ENCODE measurements around the gene CROCC2.

The CROCC2 gene

DNA sequence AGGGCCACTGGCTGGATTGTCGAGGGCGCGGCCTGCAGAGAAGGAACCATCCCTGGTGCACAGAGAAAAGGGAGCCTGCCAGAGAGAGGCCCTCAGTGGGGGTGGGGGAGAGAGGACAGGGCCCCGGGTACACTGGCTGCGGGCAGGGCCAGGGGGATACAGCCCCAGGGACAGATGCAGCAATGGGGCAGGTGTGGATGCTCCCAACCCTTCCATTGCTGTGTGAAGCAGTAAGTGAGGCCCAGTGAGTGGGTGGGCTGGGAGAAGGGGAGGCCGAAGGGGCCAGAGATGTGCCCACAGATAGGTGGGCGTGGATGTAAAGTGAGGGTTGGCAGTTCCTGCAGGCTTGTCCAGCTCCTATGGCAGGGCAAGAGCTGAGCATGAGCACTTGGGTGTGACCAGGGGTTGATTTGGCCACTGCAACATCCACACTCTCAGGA lies 30.1 kb upstream of the CROCC2 start:
- DNase-seq, result no peak

DNA sequence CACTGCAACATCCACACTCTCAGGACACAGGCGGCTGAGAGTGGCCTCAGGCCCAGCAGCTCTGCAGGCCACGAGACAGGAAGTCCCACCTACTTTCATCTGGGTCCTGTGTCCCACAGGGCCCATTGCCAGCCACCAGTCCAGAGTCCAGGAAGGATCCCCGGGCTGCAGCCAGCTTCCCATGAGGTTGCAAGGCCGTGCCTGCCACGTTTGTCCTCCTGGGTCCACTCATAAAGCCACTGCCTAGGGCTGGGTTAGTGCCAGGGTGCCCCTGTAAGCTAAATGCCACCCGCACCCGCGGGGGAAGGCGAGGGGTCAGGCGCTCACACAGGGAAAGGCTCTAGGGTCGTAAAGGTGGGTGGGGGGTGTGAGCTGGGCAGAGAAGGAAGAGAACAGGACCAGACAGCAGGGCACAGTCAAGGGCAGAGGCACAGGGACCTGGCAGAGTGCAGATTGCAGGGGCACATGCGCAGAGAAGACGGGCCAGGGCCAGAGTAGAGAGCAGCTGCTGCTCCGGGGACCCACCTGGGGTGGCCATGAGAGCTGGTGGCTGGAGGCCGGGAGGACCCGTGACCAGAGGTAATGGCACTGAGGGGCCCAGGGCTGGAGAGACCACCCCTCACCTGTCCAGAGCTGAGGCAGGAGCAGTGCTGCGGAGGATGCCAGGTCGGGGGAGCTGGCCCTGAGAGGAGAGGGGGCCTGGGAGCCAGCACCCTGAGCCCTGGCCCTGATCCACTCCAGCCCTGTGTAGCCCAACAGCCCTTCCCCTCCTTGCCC lies 29.5 kb upstream of the CROCC2 start:
- no peak for DNase-seq

DNA sequence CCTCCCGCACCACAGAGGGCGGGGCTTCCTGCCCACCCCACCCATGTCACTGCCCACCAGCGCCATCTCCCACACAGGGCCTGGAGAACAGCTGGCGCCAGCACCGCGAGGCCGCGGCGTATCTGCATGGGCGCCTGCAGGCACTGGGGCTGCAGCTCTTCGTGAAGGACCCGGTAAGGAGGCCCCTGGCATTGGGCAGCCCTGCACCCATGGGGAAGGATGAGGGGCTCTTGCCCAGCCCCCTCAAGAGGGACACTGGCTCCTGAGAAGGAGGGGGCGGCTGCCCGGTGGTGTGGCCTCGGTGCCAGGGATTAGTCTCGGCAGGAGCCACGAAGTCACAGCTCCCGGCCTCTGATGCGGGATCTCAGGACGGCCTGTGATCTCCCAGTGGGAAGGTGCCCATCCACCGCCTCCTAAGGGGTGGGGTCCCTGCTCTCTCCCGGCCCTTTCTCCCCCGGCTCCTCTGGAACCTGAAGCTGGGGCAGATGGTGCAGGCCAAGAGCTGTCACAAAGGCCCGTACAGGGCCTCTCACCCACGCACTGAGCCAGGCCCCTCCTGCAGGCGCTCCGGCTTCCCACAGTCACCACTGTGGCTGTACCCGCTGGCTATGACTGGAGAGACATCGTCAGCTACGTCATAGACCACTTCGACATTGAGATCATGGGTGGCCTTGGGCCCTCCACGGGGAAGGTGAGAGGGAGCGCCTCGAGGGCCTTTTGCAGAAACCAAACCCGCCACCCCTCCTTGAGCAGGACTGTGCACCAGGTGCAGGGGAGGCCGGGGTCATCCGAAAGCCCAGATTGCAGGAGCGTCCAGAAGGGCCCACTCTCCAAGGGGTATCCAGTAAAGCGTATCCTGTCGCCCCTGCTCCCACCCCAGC lies 28.4 kb upstream of the CROCC2 start:
- no peak for DNase-seq

DNA sequence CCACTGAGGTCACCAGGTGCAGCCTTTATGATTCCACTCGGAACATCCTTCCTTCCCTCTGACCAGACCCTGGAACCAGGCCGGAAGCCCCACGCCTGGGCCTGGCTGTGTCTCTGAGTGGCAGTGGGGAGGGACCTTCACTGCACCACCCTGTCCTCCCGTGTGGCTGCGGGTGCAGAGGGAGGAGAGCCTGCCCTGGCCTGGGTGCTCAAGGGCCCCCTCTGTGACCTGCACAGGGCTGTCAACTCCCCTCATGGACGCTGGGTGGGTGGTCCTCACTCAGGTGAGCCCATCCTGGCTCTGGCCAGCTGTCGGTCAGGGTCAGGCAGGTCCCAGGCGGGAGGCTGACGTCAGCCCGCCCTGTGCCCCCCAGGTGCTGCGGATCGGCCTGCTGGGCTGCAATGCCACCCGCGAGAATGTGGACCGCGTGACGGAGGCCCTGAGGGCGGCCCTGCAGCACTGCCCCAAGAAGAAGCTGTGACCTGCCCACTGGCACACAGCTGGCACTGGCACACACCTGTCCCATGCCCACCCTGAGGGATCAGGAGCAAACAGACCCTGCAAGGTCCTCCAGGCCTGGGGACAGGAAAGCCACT lies 27.7 kb upstream of the CROCC2 start:
- DNase-seq, result no peak

DNA sequence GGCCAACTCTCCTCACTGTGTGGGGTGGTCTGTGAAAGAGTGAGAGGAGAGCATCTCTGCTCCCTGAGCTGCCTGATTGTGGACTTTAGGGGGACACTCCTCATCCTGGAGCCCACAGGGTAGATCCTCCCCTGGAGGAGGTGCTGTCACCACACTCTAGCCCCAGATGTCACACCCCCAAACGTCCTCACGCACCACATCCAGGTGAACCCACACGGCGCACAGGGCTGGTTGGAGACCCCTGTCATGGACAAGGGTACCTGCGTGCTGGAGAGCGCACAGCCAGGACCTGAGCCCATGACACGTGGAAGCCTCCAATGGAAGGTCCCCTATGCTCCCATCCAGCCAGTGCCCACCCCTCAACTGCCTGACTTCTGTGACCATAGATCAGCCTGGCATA lies 27.0 kb upstream of the CROCC2 start:
- no peak for DNase-seq

DNA sequence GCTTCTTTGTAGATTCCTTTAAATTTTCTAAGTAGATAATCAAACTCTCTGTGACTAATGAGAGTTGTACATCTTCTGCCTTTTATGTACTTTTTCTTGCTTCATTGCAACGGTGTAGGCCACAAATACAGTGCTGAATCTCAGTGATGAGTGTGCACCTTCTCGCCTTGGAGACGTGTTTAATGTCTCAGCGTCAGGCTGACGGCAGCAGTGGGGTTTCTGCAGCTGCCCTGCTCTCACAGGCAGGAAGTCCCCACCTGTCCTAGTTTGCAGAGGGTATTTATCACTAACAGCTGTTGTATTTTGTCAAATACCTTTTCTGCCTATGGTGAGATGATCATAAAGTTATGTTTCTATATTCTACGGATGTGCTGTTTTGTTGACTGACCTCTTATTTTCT lies 24.2 kb upstream of the CROCC2 start:
- DNase-seq, result no peak

DNA sequence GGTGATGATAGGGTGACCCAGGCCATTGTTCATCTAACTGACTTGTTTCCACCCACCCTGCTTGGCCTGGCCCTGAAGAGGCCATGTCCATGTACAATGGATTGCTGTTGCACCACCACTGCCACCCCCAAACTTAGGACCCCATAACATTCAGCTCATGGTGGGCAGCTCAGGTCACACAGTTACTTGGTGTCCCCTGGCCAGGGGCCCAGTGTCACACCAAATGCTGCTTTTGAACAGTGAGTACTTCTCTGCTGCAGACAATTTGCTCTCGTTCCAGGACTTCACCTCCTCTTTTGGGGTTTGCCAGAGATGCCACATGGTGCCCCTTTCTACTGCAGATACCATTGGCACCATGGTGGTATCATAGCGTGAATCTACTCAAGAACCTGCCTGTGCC lies 21.9 kb upstream of the CROCC2 start:
- no peak for DNase-seq

DNA sequence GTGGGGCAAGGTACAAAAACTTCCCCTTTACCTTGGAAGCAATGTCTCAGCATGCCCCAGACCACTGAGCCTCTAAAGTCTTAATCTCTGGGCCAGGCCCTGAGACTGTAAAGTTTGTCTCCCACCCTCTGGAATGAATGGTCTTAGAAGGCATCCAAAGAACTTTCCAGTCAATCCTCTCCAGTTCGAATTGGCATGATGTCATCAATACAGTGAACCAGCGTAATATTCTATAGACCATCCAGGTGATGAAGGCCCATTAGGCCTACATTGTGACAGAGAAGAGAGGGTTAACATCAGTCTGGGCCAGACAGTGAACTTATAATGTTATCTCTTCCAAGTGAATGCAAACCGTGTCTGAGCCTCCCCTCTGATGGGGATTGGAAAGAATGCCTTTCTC lies 21.4 kb upstream of the CROCC2 start:
- no peak for DNase-seq

DNA sequence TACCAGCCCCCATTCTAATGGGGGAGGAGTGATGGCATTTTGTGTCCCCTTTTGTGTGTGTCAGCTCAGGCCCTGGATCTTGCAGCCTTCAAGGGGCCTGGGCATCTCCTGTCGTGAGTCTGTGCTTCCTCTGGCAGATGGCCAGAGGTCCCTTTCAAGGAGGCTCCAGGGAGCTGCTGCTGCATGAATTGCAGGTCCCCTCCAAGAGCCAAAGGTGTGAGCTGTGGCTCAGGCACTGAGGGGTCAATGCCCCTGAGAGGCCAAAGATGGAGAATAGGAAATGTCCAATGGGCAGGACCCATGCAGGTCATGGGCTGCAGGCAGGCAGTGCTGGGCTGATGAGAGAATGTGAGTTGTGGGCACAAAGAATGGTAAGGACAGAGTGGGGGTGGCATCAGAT lies 20.6 kb upstream of the CROCC2 start:
- DNase-seq, result no peak

DNA sequence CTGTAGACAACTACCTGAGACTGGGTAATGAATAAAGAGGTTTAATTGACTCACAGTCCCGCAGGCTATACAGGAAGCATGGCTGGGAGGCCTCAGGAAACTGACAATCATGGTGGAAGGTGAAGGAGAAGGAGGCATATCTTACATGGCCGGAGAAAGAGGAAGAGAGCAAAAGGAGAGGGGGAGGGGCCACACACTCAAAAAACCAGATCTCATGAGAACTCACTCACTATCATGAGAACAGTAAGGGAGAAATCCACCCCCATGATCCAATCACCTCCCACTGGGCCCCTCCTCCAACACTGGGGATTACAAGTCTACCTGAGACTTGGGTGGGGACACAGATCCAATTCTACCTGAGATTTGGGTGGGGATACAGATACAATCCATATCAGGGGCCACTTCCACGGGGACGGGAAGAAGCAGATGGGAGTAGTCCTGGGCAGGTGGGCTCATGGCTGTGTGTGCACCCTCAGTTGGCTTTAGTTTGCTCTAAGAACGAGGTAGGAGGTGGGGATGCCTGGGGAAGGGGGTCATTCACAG lies 20.0 kb upstream of the CROCC2 start:
- DNase-seq, result no peak

DNA sequence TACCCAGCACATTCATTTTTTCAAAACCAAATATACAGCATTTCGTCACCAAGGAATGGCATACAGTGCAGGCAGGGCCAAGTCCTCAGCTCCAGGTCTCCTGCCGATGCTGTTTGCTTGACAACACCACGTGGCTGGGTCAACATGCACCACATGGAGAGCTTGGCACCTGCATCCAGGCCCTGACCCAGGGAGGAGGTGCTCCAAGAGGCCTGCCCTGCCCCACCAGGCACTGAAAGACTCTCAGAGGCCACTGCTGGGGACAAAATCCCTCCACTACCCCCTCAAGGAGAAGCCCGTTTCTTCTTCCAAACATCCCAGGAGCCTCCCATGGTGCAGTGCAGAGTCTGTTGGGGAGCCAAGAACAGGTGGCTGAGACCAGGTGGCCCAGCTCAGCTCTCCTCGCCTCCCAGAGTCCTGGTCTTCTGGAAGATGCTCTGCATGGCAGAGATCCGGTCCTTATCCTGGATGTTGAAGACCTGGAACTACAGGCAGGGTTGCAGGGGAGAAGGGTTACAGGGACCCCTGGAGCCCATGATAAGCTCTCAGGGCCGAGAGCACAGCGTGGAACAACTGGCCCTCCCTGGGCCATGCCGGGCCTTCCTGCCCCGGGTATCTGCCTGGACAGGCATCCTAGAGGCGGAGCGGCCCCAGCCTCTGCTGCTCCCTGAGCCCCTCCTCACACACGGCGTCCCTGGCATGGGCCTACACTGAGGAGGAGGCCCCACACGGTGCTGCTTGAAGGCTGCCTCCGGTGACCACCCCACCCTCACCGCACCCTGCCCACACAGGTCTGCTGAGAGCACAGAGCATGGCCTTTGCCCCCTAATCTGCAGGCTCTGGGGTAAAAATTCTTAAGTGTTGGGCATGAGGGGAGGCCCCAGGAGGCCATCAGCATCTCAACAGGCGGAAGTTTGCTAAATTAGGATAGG lies 19.2 kb upstream of the CROCC2 start:
- DNase-seq, result no peak

DNA sequence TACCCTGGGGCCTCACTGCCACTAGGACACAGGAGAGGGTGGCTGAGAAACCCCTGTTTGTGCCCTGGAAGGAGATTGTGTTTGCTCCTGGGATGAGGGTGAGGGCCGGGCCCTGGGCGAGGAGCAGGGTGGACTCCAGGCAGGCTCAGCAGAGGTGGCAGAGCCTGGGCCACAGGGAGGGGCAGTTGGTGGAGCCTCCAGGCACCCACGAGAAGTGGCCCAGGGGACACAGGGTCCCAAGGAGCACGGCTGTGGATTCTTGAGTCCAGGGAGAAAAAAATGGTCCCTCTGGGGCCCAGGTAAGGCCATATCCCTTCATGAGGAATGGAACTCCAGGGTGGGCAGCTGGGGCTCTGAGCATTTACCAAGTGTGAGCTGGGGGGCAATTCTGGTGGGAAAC lies 18.5 kb upstream of the CROCC2 start:
- DNase-seq, result no peak

DNA sequence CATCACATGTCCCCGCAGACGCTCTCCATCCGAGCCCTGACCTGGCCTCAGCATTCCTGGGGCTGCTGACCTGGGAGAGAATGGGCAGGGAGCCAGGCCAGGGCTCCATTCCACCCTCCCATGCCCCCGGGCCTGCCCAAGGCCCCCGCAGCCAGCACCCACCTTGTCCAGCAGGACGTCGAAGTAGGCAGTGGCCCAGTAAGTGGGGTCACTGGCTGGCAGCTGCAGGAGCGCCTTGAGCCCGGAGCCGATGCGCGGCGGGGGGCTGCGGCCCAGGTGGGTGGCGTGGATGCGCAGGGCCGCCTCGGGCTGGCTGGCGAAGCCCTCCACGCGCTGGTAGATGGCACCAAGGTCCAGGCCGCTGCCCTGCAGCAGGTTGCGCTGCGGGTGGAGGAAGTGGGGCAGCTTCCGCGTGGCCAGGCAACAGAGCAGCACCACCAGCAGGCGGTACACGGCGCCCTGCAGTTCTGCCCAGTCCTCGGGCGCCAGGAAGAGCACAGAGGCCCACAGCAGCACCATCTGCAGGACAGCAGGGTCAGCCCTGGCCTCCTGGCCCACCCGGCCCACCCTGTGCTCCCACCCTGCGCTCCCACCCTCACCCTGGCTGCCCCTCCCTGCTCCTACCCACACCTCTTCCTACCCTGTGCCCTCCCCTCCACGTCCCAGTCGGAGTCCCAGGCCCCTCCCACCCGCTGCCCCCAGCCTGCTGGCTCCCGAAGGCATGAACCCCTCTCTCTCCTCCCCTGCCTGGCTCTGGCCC lies 17.8 kb upstream of the CROCC2 start:
- no peak for DNase-seq

DNA sequence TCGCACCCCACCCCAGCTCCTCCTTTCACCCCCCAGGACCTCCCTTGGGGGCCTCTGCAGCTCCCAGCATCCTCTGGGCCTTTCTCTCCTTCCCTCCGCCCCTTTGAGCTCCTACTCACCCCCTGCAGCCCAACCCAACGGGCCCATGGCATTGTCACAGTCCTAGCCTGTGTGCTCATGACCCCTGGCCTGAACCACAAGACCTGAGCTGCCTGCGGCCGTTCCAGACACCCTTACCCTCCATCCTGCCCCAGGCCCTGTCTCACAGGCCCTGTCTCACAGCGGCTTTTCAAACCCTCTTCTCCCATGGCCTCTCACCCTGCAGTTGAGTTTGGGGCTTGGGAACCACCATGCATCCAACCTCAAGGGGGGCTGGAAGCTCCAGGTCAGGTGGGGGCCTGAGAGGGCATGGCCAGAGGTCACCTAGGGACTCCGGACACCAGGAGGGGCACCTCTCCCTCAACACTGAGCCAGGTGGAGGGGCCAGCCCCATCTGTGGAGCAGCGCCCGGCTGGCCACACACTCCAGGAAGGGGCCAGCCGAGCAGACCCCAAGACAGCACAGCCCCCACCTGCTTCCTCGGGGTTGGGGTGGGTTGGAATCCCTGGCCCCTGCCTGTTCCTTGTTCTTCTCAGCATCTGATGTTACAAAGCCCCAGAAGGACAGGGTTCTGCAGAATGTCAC lies 17.1 kb upstream of the CROCC2 start:
- no peak for DNase-seq

DNA sequence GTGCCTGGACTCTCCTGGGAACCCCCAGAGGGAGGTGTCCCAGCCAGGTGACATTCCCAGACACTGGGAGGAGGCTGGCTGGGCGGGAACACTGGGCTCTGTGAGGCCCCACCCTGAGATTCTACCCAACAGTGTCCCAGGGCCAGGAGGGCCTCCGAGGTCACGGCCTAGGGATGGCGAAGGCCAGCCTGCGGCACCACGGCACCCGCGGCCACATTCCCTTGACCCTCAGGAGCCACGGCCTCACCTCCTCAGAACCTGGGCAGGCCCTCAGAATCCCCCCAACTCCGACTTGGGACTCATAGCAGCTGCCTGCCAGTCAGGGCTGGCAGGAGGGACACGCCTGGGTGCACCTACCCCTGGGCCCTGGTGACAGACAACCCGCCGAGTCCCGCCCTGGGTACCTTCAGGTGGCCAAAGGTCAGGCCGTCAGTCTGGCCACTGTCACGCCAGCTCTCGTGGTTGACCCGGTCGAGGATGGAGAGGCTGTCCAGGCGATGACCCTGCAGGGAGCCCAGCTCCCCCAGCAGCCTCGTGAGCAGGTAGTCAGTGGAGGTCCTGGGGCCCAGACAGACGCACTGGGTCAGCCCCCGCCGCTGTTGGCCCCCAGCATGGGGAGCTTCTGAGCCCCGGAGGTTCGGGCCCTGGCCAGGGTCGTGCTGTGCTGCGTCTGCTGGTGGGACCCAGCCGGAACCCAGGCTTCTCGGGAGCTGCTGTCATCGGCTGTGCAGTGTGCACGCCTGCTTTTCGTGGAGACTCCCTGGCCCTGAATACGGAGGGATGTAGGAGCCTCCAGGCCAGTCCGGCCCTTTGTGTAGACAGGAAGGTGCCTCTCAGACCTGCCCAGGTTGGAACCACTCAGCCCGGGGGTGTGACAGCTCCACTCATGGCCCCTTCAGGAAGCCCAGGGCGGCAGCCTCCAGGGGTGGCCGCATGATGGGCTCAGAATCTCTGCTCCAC lies 16.3 kb upstream of the CROCC2 start:
- no peak for DNase-seq

DNA sequence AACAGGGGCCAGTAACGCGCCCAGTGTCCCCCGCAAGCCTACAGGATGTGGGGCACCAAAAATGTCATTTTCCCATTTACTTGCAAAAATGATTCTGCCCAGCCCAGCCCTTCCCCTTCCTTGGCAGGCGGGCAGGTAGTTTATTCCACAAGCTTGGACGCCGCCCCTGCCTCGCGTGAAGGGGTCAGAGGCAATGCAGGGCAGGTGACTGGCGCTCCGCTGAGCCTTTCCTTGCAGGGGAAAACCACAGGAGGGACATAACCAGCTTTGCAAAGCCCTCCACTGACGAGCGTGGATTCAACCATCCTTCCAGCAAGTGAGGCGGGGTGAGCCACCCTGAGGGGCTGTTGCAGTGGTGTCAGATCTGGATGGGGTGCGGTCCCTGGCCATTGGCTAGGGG lies 15.4 kb upstream of the CROCC2 start:
- DNase-seq, result no peak

DNA sequence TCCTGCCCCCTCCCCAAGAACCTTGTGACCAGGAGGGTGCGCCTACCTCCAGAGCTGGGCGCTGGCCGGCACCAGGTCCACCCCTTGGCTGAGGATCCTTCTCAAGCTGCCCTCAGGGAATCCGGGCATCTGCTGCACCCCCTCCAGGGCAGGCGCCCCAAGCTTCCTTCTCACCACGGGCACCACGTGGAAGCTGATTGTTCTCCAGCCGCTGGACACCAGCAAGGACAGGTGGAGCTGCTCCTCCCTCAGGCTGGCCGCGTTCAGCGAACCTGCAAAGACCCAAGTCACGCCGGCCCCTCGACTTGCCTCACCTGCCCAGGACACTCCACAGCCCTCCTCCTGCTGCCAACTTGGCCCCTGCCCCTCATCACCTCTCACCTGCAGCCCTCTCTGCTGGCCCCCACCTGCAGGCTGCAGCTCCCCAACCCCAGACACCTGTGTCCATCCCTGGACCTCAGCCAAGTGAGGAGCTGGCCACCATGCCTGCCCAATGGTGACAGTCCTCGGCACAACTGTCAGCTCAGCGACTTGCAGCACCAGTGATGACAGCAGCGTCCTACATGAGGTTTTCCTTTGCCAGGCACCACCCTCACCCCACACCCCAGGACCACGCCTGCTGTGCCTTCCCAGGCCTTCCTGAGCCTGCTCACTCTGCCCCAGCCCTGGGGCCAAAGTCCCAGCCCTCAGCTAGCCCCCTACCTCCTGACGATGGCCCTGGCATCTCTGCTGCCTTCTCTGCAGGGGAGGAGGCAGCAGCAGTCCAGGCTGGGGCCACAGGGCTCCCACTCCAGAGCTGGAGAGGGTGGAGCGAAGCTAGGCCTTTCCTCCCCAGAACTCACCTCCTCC lies 14.4 kb upstream of the CROCC2 start:
- no peak for DNase-seq

DNA sequence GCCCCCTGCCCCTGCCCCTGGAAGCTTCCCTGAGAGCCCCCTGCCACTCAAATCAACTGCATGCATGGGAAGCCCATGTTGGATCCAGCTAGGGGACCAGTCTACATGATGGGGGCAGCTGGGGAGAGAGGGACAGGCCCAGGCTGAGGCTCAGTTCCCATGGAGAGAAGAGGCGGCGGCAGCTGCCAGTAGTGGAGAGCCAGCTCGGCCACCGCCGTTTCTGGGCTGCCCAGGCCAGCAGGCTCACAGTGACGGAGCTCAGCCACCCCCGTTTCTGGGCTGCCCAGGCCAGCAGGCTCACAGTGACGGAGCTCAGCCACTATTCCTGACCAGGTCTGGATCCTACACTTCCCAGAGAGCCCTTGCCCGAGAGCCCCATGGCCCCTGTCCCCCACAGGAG lies 13.8 kb upstream of the CROCC2 start:
- DNase-seq, result no peak

DNA sequence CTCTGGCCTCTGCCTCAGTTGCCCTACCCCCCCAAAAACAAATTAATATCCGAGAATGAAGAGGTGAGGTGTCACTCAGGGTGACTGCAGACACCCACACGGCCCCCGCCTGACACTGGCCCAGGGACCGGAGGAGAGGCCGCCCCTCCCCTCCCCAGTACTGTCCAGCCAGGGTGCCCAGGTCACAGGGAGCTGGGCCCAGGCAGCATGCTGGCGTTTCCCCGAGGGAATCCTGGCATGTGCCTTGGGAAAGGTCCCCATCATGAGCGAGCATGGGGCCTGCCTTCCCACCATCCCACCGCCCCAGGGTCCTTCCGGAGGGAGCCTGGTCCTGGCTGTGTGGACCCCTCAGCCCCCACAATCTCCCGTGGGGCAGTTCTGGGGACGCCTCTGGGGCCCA lies 13.2 kb upstream of the CROCC2 start:
- DNase-seq, result no peak

Measured in activated CD4-positive, alpha-beta T cell treated with anti-CD3 and anti-CD28 coated beads, Interleukin-2, amount 50 U/mL, for 1 hour (primary cell).